Gastroesophageal sphincter (tissue), 4 donors: ENCODE measurements around the gene STX7. TPM values are rescaled to one million over a fixed set of nuclear protein-coding genes. Genes with fewer than 3 reads are reported as not detected.

Source experiments
- ATAC-seq: fragments of 150-250 bp; one replicate; pipeline ENCODE4 v1.9.1; 2016; ENCODE audit warnings: mild to moderate bottlenecking, moderate library complexity
- H3K27ac ChIP-seq, 4 donors: fragments of 200-600 bp; sonication (generic) in 3 of 4; 1 replicate in 3 of 4; 2 replicates in 1 of 4; pipeline ENCODE4 v1.5.1; 2016 to 2019
- H3K27me3 ChIP-seq: fragments of 200-600 bp; sonication (generic); one replicate; pipeline ENCODE4 v1.5.1; 2019
- H3K36me3 ChIP-seq, 2 donors: fragments of 200-600 bp; sonication (generic); one replicate each; pipeline ENCODE4 v1.5.1; 2019; ENCODE audit warnings: control low read depth in 1 of 2
- H3K4me1 ChIP-seq, 3 donors: fragments of 200-600 bp; sonication (generic); 1 replicate in 2 of 3; 2 replicates in 1 of 3; pipeline ENCODE4 v1.5.1; 2016 to 2019; ENCODE audit warnings: control low read depth in 2 of 3
- H3K4me3 ChIP-seq, 2 donors: fragments of 200-600 bp; sonication (generic); one replicate each; pipeline ENCODE4 v1.5.1; 2019; ENCODE audit warnings: mild to moderate bottlenecking in 1 of 2, moderate library complexity in 1 of 2
- H3K9me3 ChIP-seq, 3 donors: fragments of 200-600 bp; sonication (generic); one replicate each; pipeline ENCODE4 v1.5.1; 2017 to 2019; ENCODE audit warnings: control low read depth in 2 of 3
- CTCF ChIP-seq, 4 experiments: fragments of 200-600 bp in 2 of 4; fragments of 450-650 bp in 2 of 4; sonication (generic) in 1 of 4; IDR thresholded peaks; one replicate each; pipeline ENCODE4 v1.5.1; 2017 to 2019; ENCODE audit warnings: antibody characterized with exemption in 4 of 4, mild to moderate bottlenecking in 2 of 4, moderate library complexity in 2 of 4
- EP300 ChIP-seq: sonication (generic); formaldehyde crosslinking; IDR thresholded peaks from one replicate; pipeline ENCODE4 v1.6.1; 2017; ENCODE audit warnings: antibody characterized with exemption, mild to moderate bottlenecking
- POLR2A ChIP-seq, 2 donors: fragments of 450-650 bp; IDR thresholded peaks; one replicate each; pipeline ENCODE4 v1.6.1; 2017; ENCODE audit warnings: antibody characterized with exemption in 2 of 2, mild to moderate bottlenecking in 2 of 2, moderate library complexity in 1 of 2
- POLR2AphosphoS5 ChIP-seq: sonication (generic); formaldehyde crosslinking; IDR thresholded peaks from one replicate; pipeline ENCODE4 v1.6.1; 2017; ENCODE audit warnings: antibody characterized with exemption
- WGBS, 2 donors: methylation state at CpG; one replicate each; pipeline ENCODE4 v1.1.5; 2018; ENCODE audit warnings: low coverage in 1 of 2; 5-methylcytosine and 5-hydroxymethylcytosine counted together
- total RNA-seq, 4 donors: library from RNA; depleted of rRNA; stranded (reverse); fragments of >200 nt; gene quantifications; one replicate each; pipeline ENCODE4 v1.1.0, GENCODE V29; 2016

STX7 gene
- total RNA-seq, 4 donors from 2014 or later, result 59.5 to 102 (median 65.3) TPM

- Histone ChIP-seq H3K36me3 (no peaks in the 10 kb centered on the region), H3K27ac (no peak overlapping the region), H3K9me3 (no peaks in the 10 kb centered on the region), H3K4me1 (peaks cover 0 to 31% (median 8%) of the 10 kb centered on the region in 3 donors), H3K27me3 (no peaks in the 10 kb centered on the region), H3K4me3 (no peak overlapping the region)
- ATAC-seq, result no peak
- no peak for TF ChIP-seq POLR2AphosphoS5
- TF ChIP-seq EP300, result no peak
- TF ChIP-seq CTCF (IDR thresholded peaks at IDR 0.05), result no peak
- TF ChIP-seq POLR2A (IDR thresholded peaks at IDR 0.05), result no peak
- WGBS, 2 donors, result 61 to 90% methylated on average over 2 of the region's 2 CpGs
These were observed 2.5 kb upstream of the STX7 start for GRCh38 chr6:132515386-132515785.

DNA sequence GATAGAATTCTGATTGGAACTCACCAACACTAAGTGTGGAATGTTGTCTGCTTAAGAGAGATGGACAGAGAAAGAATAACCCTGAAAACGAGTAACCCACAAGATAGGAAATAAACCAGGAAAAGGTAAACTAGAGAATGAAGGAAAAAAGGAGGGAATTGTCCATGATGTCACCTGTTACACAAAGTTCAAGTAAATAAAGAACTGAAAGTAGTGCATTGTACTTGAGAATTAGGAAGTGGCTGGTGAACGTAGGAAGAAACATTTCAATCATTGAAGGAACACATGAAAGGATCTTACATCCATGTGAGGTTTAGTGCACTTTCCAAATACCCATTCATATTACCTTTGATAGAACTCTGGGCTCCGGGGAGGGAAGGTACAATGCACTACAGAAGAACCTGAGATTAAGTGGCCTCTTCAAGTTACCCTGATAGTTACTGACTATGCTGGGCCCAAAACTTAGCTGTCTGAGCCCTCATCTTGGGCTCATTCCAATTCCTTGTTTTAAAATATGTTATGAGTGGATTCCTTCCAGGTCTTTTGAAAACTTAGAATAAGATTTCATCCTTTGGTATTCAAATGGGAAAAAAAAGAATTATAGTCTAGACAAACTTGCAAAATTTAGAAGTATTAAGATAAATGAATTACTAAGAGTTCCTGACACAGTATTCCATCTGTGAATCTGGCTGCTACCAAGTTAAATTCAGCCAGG, 1.1 kb upstream of the STX7 start:
- H3K4me1 ChIP-seq, result peaks cover 0 to 39% (median 8%) of the 10 kb centered on the region in 3 donors
- TF ChIP-seq EP300 (no peak), CTCF (IDR thresholded peaks at IDR 0.05) (no peak), POLR2AphosphoS5 (no peak), POLR2A (IDR thresholded peaks at IDR 0.05) (no peak)
- no peaks in the 10 kb centered on the region for H3K27me3 ChIP-seq
- H3K9me3 ChIP-seq, result no peaks in the 10 kb centered on the region
- no peak overlapping the region for H3K4me3 ChIP-seq
- H3K36me3 ChIP-seq, result no peaks in the 10 kb centered on the region
- 44 to 49% methylated on average over 3 of the region's 3 CpGs for WGBS, 2 donors
- no peak for ATAC-seq
- peak overlapping the region; percentile 18 to 93 (median 91) for H3K27ac ChIP-seq

DNA sequence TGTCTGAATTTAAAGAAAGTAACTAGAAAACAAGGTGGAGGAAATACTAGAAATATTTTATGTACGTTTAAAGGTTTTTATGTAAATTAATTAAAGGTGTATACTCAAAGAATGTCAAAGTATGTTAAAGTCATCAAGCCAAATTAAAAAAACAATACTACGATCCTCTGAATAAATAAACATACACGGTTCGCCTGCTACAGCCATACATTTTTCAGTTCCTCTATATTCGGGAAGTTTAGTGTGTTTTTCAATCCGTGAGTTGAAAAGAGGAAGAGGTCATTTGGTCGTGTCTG, 626 bp downstream of the STX7 start:
- 0 to 1% methylated on average over 5 of the region's 7 CpGs for WGBS, 2 donors
- no peak for ATAC-seq
- no peaks in the 10 kb centered on the region for H3K27me3 ChIP-seq
- H3K27ac ChIP-seq, result peak overlapping the region; percentile 48 to 93 (median 91)
- H3K9me3 ChIP-seq, result no peaks in the 10 kb centered on the region
- no peak for TF ChIP-seq POLR2AphosphoS5
- no peak for TF ChIP-seq EP300
- TF ChIP-seq CTCF (IDR thresholded peaks at IDR 0.05), result no peak
- no peak for TF ChIP-seq POLR2A (IDR thresholded peaks at IDR 0.05)
- peaks cover 0 to 50% (median 12%) of the 10 kb centered on the region in 3 donors for H3K4me1 ChIP-seq
- H3K36me3 ChIP-seq, result no peaks in the 10 kb centered on the region
- H3K4me3 ChIP-seq, result peak overlapping the region; percentile 79 to 87

- TF ChIP-seq POLR2A (IDR thresholded peaks at IDR 0.05) (no peak), EP300 (no peak), POLR2AphosphoS5 (no peak), CTCF (IDR thresholded peaks at IDR 0.05) (no peak)
- no peaks in the 10 kb centered on the region for H3K27me3 ChIP-seq
- 18 to 27% methylated on average over 2 of the region's 2 CpGs for WGBS, 2 donors
- no peaks in the 10 kb centered on the region for H3K9me3 ChIP-seq
- H3K36me3 ChIP-seq, result no peaks in the 10 kb centered on the region
- peaks cover 0 to 51% (median 12%) of the 10 kb centered on the region in 3 donors for H3K4me1 ChIP-seq
- no peak for ATAC-seq
- H3K27ac ChIP-seq, result peak overlapping the region in 2 of 4 donors; percentile 90 to 93
- peak overlapping the region; percentile 79 to 87 for H3K4me3 ChIP-seq
These were observed 1.1 kb downstream of the STX7 start for GRCh38 chr6:132511831-132512220.

- H3K27me3 ChIP-seq, result no peaks in the 10 kb centered on the region
- ATAC-seq, result no peak
- H3K4me3 ChIP-seq, result peak overlapping the region in 1 of 2 donors; percentile 87
- H3K4me1 ChIP-seq, result peaks cover 4 to 56% (median 12%) of the 10 kb centered on the region in 3 donors
- 42 to 50% methylated on average over 3 to 4 of the region's 4 CpGs for WGBS, 2 donors
- TF ChIP-seq POLR2AphosphoS5, result no peak
- H3K27ac ChIP-seq, result peak overlapping the region in 2 of 4 donors; percentile 90 to 93
- no peaks in the 10 kb centered on the region for H3K36me3 ChIP-seq
- no peaks in the 10 kb centered on the region for H3K9me3 ChIP-seq
These were observed 1.6 kb downstream of the STX7 start for GRCh38 chr6:132511210-132511830.
